Heart left ventricle (tissue), 16 donors: Measurements from ENCODE around the gene PIK3C2B. TPM values are rescaled to one million over a fixed set of nuclear protein-coding genes. Genes with fewer than 3 reads are reported as not detected.

Experiments
- ATAC-seq, 4 donors: fragments of 200-7000 bp; cut with Tn5 transposase; one replicate each; pipeline ENCODE4 v1.9.1; 2020 to 2022; ENCODE audit warnings: moderate library complexity in 4 of 4, mild to moderate bottlenecking in 3 of 4, moderate number of reproducible peaks in 1 of 4
- DNase-seq, 5 donors: peaks; one replicate each; pipeline ENCODE4 v3.0.0-alpha.2; 2020
- H3K27ac ChIP-seq, 12 donors: fragments of 200-600 bp; sonication (generic) in 4 of 12; one replicate each; pipeline versions ENCODE4 v1.5.0 to v1.8.0; 2016 to 2022; ENCODE audit warnings: mild to moderate bottlenecking in 2 of 12
- H3K27me3 ChIP-seq, 9 donors: fragments of 200-600 bp; sonication (generic) in 2 of 9; one replicate each; pipeline versions ENCODE4 v1.5.1 to v1.8.0; 2016 to 2022; ENCODE audit warnings: mild to moderate bottlenecking in 3 of 9
- H3K36me3 ChIP-seq, 9 donors: fragments of 200-600 bp; sonication (generic) in 2 of 9; one replicate each; pipeline versions ENCODE4 v1.5.0 to v1.8.0; 2018 to 2022; ENCODE audit warnings: mild to moderate bottlenecking in 2 of 9
- H3K4me1 ChIP-seq, 12 donors: fragments of 200-600 bp; sonication (generic) in 4 of 12; one replicate each; pipeline versions ENCODE4 v1.5.0 to v1.8.0; 2016 to 2022; ENCODE audit warnings: mild to moderate bottlenecking in 3 of 12
- H3K4me3 ChIP-seq, 12 donors: fragments of 200-600 bp; sonication (generic) in 4 of 12; one replicate each; pipeline versions ENCODE4 v1.5.0 to v1.8.0; 2017 to 2022; ENCODE audit warnings: mild to moderate bottlenecking in 9 of 12, moderate library complexity in 4 of 12
- H3K9me3 ChIP-seq, 12 donors: fragments of 200-600 bp; sonication (generic) in 4 of 12; one replicate each; pipeline versions ENCODE4 v1.5.0 to v1.8.0; 2016 to 2022; ENCODE audit warnings: mild to moderate bottlenecking in 1 of 12
- CTCF ChIP-seq, 12 donors: fragments of 200-600 bp; sonication (generic) in 4 of 12; IDR thresholded peaks; one replicate each; pipeline versions ENCODE4 v1.5.0 to v1.8.0; 2018 to 2022; ENCODE audit warnings: antibody characterized with exemption in 12 of 12, mild to moderate bottlenecking in 5 of 12
- POLR2A ChIP-seq, 2 donors: fragments of 450-650 bp; IDR thresholded peaks; one replicate each; pipeline ENCODE4 v1.6.1; 2017; ENCODE audit warnings: antibody characterized with exemption in 2 of 2, mild to moderate bottlenecking in 2 of 2, moderate library complexity in 2 of 2
- WGBS, 4 donors: extraction: QIAGEN DNeasy Blood & Tissue Kit in 2 of 4; methylation state at CpG; one replicate each; pipeline versions ENCODE4 v1.1.5 to v1.1.7; 2013 to 2018; 5-methylcytosine and 5-hydroxymethylcytosine counted together
- intact Hi-C, 10 donors: fragments of 100-400 bp; cut with DNase I; formaldehyde crosslinking; loops; one replicate each; pipeline versions ENCODE4 v1.11.1 to v1.14.2; 2022
- polyA plus RNA-seq, 2 donors: library from polyadenylated mRNA; stranded (reverse); fragments of 200-250 nt; gene quantifications; one replicate each; pipeline ENCODE4 v1.2.3, GENCODE V29; 2013
- total RNA-seq, 9 donors: library from RNA; depleted of rRNA in 2 of 9; stranded (reverse); fragments of >200 nt in 2 of 9; fragmentation: NEBNext Ultra II Directional in 3 of 9; extraction: Animal tissue kit (Norgen Biotek cat#: 25700) in 3 of 9; gene quantifications; one replicate each; pipeline versions ENCODE4 v1.1.0 to v1.2.4, GENCODE V29; 2016 to 2023
- donor health status: ischemic (EF 13 %, LVEDD 7.1; RV severe dilation, severe dysfunction).
- donor health status: healthy with polysubstance abuse.
- donor health status: DM: no; HTN: yes; CAD: no.
- donor health status: DM: no; HTN: no; CAD: no.
- donor health status: ischemic (EF 25% LVEDD 6.9; RV normal size, moderate dysfunction).
- donor health status: ischemic (EF 25% LVEDD 5.7; RV mildly dilated, moderate dysfunction).
- donor health status: healthy.
- donor health status: DM: yes; HTN: yes; CAD: no.
- donor health status: ischemic (EF 35%, LVEDD 5.7; RV mildly dilated, moderate dysfunction).
- donor health status: nonischemic (EF 11% LVEDD 7.7; RV severe dilation, severe dysfunction).
- donor health status: DM: yes; HTN: yes; CAD: no.
- donor health status: PGD.
- donor health status: ischemic (EF 29% LVEDD 5.4; RV normal size, mild dysfunction).
- donor health status: nonischemic (EF 23%, LVEDD 6.1; RV moderate dilation, normal function).

The PIK3C2B gene
- total and polyA plus RNA-seq, 11 donors: 9.2 to 42.5 (median 16.0) TPM

GRCh38 chr1:204461331-204462228 lies 33.0 kb downstream of the PIK3C2B start:
- Histone ChIP-seq H3K27ac (peak overlapping the region; percentile 52 to 99 (median 82)), H3K4me3 (no peak overlapping the region), H3K4me1 (peaks cover 21 to 92% (median 67%) of the 10 kb centered on the region in 12 donors), H3K36me3 (peaks cover 0 to 67% (median 46%) of the 10 kb centered on the region in 9 donors), H3K27me3 (no peaks in the 10 kb centered on the region), H3K9me3 (no peaks in the 10 kb centered on the region)
- TF ChIP-seq CTCF (IDR thresholded peaks at IDR 0.05) (no peak), POLR2A (IDR thresholded peaks at IDR 0.05) (no peak)
- ATAC-seq: peak; percentile 42 to 78 (median 52)
- peak in 4 of 5 donors; percentile 66 to 79 (median 76) for DNase-seq
- 53 to 60% (median 54%) methylated on average over 8 to 11 of the region's 11 CpGs for WGBS, 4 donors
- intact Hi-C loops: no loop called here

- intact Hi-C loops: no loop called here
These were observed 34.3 kb downstream of the PIK3C2B start for GRCh38 chr1:204460346-204460745.

DNA sequence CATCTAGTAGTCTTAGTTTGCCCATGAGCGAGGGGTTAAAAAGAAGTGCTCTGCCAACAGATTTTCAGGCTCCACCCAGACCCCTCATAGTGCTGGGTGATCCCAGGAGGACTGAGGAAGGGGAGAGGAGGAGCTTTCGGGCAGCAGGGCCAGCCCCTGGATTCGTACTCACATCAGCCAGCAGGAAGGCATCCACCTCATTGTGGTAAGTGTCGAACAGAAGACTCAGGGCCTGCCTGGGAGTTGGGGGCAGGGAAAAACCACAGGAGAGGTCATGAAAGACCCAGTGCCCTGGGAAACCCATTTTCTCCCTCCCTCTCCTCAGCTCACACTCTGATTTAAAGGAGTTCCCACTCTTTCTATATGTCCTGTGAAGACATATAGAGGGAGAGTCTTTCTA lies 34.9 kb downstream of the PIK3C2B start:
- Histone ChIP-seq H3K9me3 (no peaks in the 10 kb centered on the region), H3K27me3 (no peaks in the 10 kb centered on the region), H3K36me3 (peaks cover 0 to 85% (median 54%) of the 10 kb centered on the region in 9 donors), H3K4me3 (no peak overlapping the region), H3K27ac (peak overlapping the region in 7 of 12 donors; percentile 3 to 99 (median 87)), H3K4me1 (peaks cover 8 to 91% (median 54%) of the 10 kb centered on the region in 12 donors)
- intact Hi-C loops: no loop called here
- no peak for TF ChIP-seq CTCF (IDR thresholded peaks at IDR 0.05)
- no peak for TF ChIP-seq POLR2A (IDR thresholded peaks at IDR 0.05)
- DNase-seq: no peak
- ATAC-seq: no peak
- 73 to 86% (median 78%) methylated on average over 4 of the region's 4 CpGs for WGBS, 4 donors

More at GRCh38 chr1:204460346-204460745, 34.3 kb downstream of the PIK3C2B start:
- ATAC-seq (no peak), DNase-seq (no peak)
- TF ChIP-seq POLR2A (IDR thresholded peaks at IDR 0.05) (no peak), CTCF (IDR thresholded peaks at IDR 0.05) (no peak)
- H3K9me3 ChIP-seq: no peaks in the 10 kb centered on the region
- H3K27me3 ChIP-seq: no peaks in the 10 kb centered on the region
- no peak overlapping the region for H3K4me3 ChIP-seq
- WGBS, 4 donors: 95 to 96% (median 96%) methylated on average over 8 of the region's 8 CpGs
- peaks cover 10 to 91% (median 57%) of the 10 kb centered on the region in 12 donors for H3K4me1 ChIP-seq
- peak overlapping the region; percentile 52 to 99 (median 82) for H3K27ac ChIP-seq
- H3K36me3 ChIP-seq: peaks cover 0 to 79% (median 54%) of the 10 kb centered on the region in 9 donors

GRCh38 chr1:204457666-204458065 lies 36.9 kb downstream of the PIK3C2B start:
- H3K36me3 ChIP-seq: peaks cover 0 to 87% (median 47%) of the 10 kb centered on the region in 9 donors
- TF ChIP-seq CTCF (IDR thresholded peaks at IDR 0.05): no peak
- TF ChIP-seq POLR2A (IDR thresholded peaks at IDR 0.05): no peak
- ATAC-seq (no peak), DNase-seq (no peak)
- intact Hi-C loops: no loop called here
- WGBS, 4 donors: 89 to 91% (median 91%) methylated on average over 5 of the region's 5 CpGs
- peak overlapping the region in 2 of 12 donors; percentile 17 to 33 for H3K27ac ChIP-seq
- peaks cover 0 to 91% (median 40%) of the 10 kb centered on the region in 12 donors for H3K4me1 ChIP-seq
- no peaks in the 10 kb centered on the region for H3K27me3 ChIP-seq
- H3K9me3 ChIP-seq: no peaks in the 10 kb centered on the region
- no peak overlapping the region for H3K4me3 ChIP-seq
